A673 (cell line): ENCODE data around the gene SART1. TPM values are rescaled to one million over a fixed set of nuclear protein-coding genes. Genes with fewer than 3 reads are reported as not detected.

Experiments used
- BruUV-seq: library from RNA; stranded (reverse); fragments of 400-500 nt; replicated peaks from 2 replicates; lab custom pipeline; 2021; lab: Mats Ljungman, UMichigan
- CTCF ChIA-PET: fragments of 300-600 bp; sonication (Branson Sonifier 250); formaldehyde crosslinking; loops from one replicate; lab custom pipeline; 2022; ENCODE audit warnings: antibody characterized with exemption; lab: Charles Lee
- POLR2A ChIA-PET: fragments of 300-600 bp; sonication (Branson Sonifier 250); formaldehyde crosslinking; loops from one replicate; lab custom pipeline; 2022; ENCODE audit warnings: antibody characterized with exemption; ENCODE audit not compliant: low non-redundant PET; lab: Charles Lee
- DNase-seq: peaks from one replicate; pipeline ENCODE4 v3.0.0-alpha.2; 2015; ENCODE audit warnings: low spot score
- H3K27ac ChIP-seq: fragments of 200-600 bp; sonication (generic); 2 replicates; pipeline ENCODE4 v1.5.1; 2016; ENCODE audit warnings: mixed run types, low read depth, mild to moderate bottlenecking, mixed read lengths, antibody characterized with exemption, low read length; ENCODE audit not compliant: poor library complexity, severe bottlenecking
- H3K27me3 ChIP-seq: fragments of 200-600 bp; sonication (generic); replicated peaks from 2 replicates; pipeline ENCODE4 v1.6.1; 2017; ENCODE audit warnings: mixed run types, low read depth, mild to moderate bottlenecking, mixed read lengths, antibody characterized with exemption, low read length; ENCODE audit not compliant: insufficient read depth, poor library complexity
- H3K36me3 ChIP-seq: fragments of 200-600 bp; sonication (generic); 2 replicates; pipeline ENCODE4 v1.6.1; 2016; ENCODE audit warnings: mixed run types, mild to moderate bottlenecking, mixed read lengths, antibody characterized with exemption, low read length; ENCODE audit not compliant: insufficient read depth, poor library complexity, severe bottlenecking
- H3K4me1 ChIP-seq: fragments of 200-600 bp; sonication (generic); 2 replicates; pipeline ENCODE4 v1.6.1; 2017; ENCODE audit warnings: mixed run types, mild to moderate bottlenecking, mixed read lengths, antibody characterized with exemption, low read length; ENCODE audit not compliant: insufficient read depth, poor library complexity, severe bottlenecking
- H3K4me3 ChIP-seq: fragments of 200-600 bp; sonication (generic); 2 replicates; pipeline ENCODE4 v1.5.1; 2016; ENCODE audit warnings: low read depth, mixed run types, mild to moderate bottlenecking, mixed read lengths, low read length; ENCODE audit not compliant: poor library complexity, severe bottlenecking
- H3K9me3 ChIP-seq: fragments of 200-600 bp; sonication (generic); 2 replicates; pipeline ENCODE4 v1.6.1; 2016; ENCODE audit warnings: mixed run types, low read depth, mild to moderate bottlenecking, mixed read lengths, antibody characterized with exemption, low read length; ENCODE audit not compliant: poor library complexity, severe bottlenecking
- CTCF ChIP-seq: fragments of 300-800, 200-600 bp; sonication (generic); conservative IDR thresholded peaks from 2 replicates; pipeline ENCODE4 v1.5.1; 2017; ENCODE audit warnings: low read depth, mild to moderate bottlenecking, antibody characterized with exemption, low read length, moderate library complexity, mixed read lengths
- EZH2 ChIP-seq: fragments of 200-600 bp; sonication (generic); IDR thresholded peaks from 2 replicates; pipeline ENCODE4 v1.6.1; 2017; ENCODE audit warnings: borderline replicate concordance, low read depth, mild to moderate bottlenecking, mixed read lengths, antibody characterized with exemption, low read length; ENCODE audit not compliant: poor library complexity, severe bottlenecking
- intact Hi-C: fragments of 100-400 bp; cut with micrococcal nuclease; formaldehyde crosslinking; loops from one replicate; pipeline ENCODE4 v1.10.0; 2022; ENCODE audit not compliant: unreplicated experiment
- total RNA-seq: library from RNA; stranded (reverse); gene quantifications from 2 replicates; pipeline ENCODE4 v1.2.3, GENCODE V29; 2021

The SART1 gene
- total RNA-seq, 1 experiment from 2014 or later: 96.3 TPM

GRCh38 chr11:65967329-65967934, 5.9 kb downstream of the SART1 start:
- ChIA-PET CTCF (no interaction called here), POLR2A (no interaction called here)
- no TSS peak for BruUV-seq
- H3K27ac ChIP-seq: no peak overlapping the region
- H3K27me3 ChIP-seq: no peaks in the 10 kb centered on the region
- peaks cover 63% of the 10 kb centered on the region for H3K36me3 ChIP-seq
- DNase-seq: no peak
- intact Hi-C loops: no loop called here
- no peaks in the 10 kb centered on the region for H3K9me3 ChIP-seq
- peaks cover 7% of the 10 kb centered on the region for H3K4me1 ChIP-seq
- no peak overlapping the region for H3K4me3 ChIP-seq
- TF ChIP-seq EZH2: no peak
- no peak for TF ChIP-seq CTCF

GRCh38 chr11:65968600-65969482, 7.3 kb downstream of the SART1 start:
- no TSS peak for BruUV-seq
- H3K27ac ChIP-seq: no peak overlapping the region
- intact Hi-C loops: no loop called here
- H3K4me3 ChIP-seq: no peak overlapping the region
- peaks cover 70% of the 10 kb centered on the region for H3K36me3 ChIP-seq
- H3K9me3 ChIP-seq: no peaks in the 10 kb centered on the region
- H3K27me3 ChIP-seq: no peaks in the 10 kb centered on the region
- H3K4me1 ChIP-seq: no peaks in the 10 kb centered on the region
- ChIA-PET CTCF (no interaction called here), POLR2A (no interaction called here)
- TF ChIP-seq EZH2 (no peak), CTCF (no peak)
- no peak for DNase-seq

GRCh38 chr11:65972116-65972515, 10.6 kb downstream of the SART1 start:
- no peak for TF ChIP-seq CTCF
- no peak for TF ChIP-seq EZH2
- ChIA-PET CTCF (no interaction called here), POLR2A (no interaction called here)
- peaks cover 46% of the 10 kb centered on the region for H3K36me3 ChIP-seq
- no peaks in the 10 kb centered on the region for H3K9me3 ChIP-seq
- intact Hi-C loops: no loop called here
- no peaks in the 10 kb centered on the region for H3K4me1 ChIP-seq
- no peaks in the 10 kb centered on the region for H3K27me3 ChIP-seq
- DNase-seq: no peak
- H3K27ac ChIP-seq: no peak overlapping the region
- BruUV-seq: no TSS peak
- H3K4me3 ChIP-seq: no peak overlapping the region
